K562 (cell line): ENCODE data around the gene EIF2AK2. TPM values are rescaled to one million over a fixed set of nuclear protein-coding genes. Genes with fewer than 3 reads are reported as not detected.

Experiments
- E2F3 ChIP-seq: fragments of 250-450 bp; sonication (Bioruptor Pico); IDR thresholded peaks from 2 replicates; pipeline ENCODE4 v1.4.0; 2020; ENCODE audit warnings: mild to moderate bottlenecking
- GATAD2B ChIP-seq: fragments of 450-650 bp; IDR thresholded peaks from 2 replicates; pipeline ENCODE4 v1.6.1; 2017; ENCODE audit warnings: mild to moderate bottlenecking, borderline replicate concordance
- GTF2B ChIP-seq: IDR thresholded peaks from 2 replicates; pipeline ENCODE4 v1.6.1; 2011; ENCODE audit not compliant: insufficient read length; ENCODE audit errors: extremely low read depth
- HOMEZ ChIP-seq: fragments of 250-450 bp; sonication (Bioruptor Pico); IDR thresholded peaks from 2 replicates; pipeline ENCODE4 v1.4.0; 2020; ENCODE audit warnings: mild to moderate bottlenecking, moderate library complexity
- IFI16 ChIP-seq: fragments of 250-450 bp; sonication (Bioruptor Pico); IDR thresholded peaks from 2 replicates; pipeline ENCODE4 v2.1.2; 2022; ENCODE audit warnings: mild to moderate bottlenecking, inconsistent platforms
- RBM25 ChIP-seq: fragments of 200-400 bp; formaldehyde crosslinking; IDR thresholded peaks from 2 replicates; pipeline ENCODE4 v1.6.1; 2018; ENCODE audit warnings: low read length, low read depth, moderate library complexity; ENCODE audit not compliant: severe bottlenecking
- RNF2 ChIP-seq: sonication (generic); IDR thresholded peaks from 2 replicates; pipeline ENCODE4 v1.6.1; 2016
- RNF219 ChIP-seq: fragments of 250-450 bp; sonication (Bioruptor Pico); IDR thresholded peaks from 2 replicates; pipeline ENCODE4 v1.5.0; 2022; ENCODE audit warnings: mild to moderate bottlenecking
- TEAD1 ChIP-seq, 2 experiments: fragments of 450-650 bp in 1 of 2; sonication (generic) in 1 of 2; formaldehyde crosslinking; IDR thresholded peaks; 2 replicates each; pipeline versions ENCODE4 v1.4.0 to v1.8.0; 2020 to 2022; ENCODE audit warnings: mild to moderate bottlenecking in 2 of 2, missing genetic modification reagents in 1 of 2
- ZNF398 ChIP-seq: fragments of 250-450 bp; sonication (Bioruptor Pico); IDR thresholded peaks from 2 replicates; pipeline ENCODE4 v1.8.0; 2021; ENCODE audit warnings: moderate library complexity, mild to moderate bottlenecking, inconsistent platforms
- ZNF655 ChIP-seq: fragments of 250-450 bp; sonication (Bioruptor Pico); IDR thresholded peaks from 2 replicates; pipeline ENCODE4 v1.5.0; 2021
- polyA plus RNA-seq, 8 experiments: library from polyadenylated mRNA; depleted of rRNA in 4 of 8; stranded (reverse) in 5 of 8; unstranded in 3 of 8; fragments of >200 nt; fragmentation: Nextera tagmentation in 2 of 8; fragmentation: Illumina TruSeq in 1 of 8; extraction: Ambion mirVana in 2 of 8; extraction: Trizol in 1 of 8; gene quantifications; 2 replicates each; pipeline versions ENCODE4 v1.2.1 to v1.2.3, GENCODE V29; 2011 to 2014; ENCODE audit warnings: inconsistent platforms in 1 of 8, missing spikeins in 1 of 8
- total RNA-seq, 7 experiments: library from RNA; depleted of rRNA in 6 of 7; stranded (reverse); fragments of >200 nt in 6 of 7; fragmentation: Illumina TruSeq in 2 of 7; extraction: Trizol in 2 of 7; gene quantifications; 2 replicates each; pipeline versions ENCODE4 v1.2.1 to v1.2.3, GENCODE V29; 2011 to 2021; ENCODE audit warnings: low replicate concordance in 1 of 7
- TF ChIP-seq, protein P1 (sequence below), 2 experiments: fragments of 450-650 bp in 1 of 2; sonication (generic) in 1 of 2; formaldehyde crosslinking; conservative IDR thresholded peaks; 2 replicates each; pipeline versions ENCODE4 v1.4.0 to v1.8.1; 2020 to 2022; ENCODE audit warnings: mild to moderate bottlenecking in 1 of 2, missing genetic modification reagents in 1 of 2
- TF ChIP-seq, protein P2 (sequence below): sonication (generic); formaldehyde crosslinking; IDR thresholded peaks from 2 replicates; pipeline ENCODE4 v1.8.0; 2022; ENCODE audit warnings: mild to moderate bottlenecking, missing genetic modification reagents
- TF ChIP-seq, protein P3 (sequence below): sonication (generic); formaldehyde crosslinking; IDR thresholded peaks from 2 replicates; pipeline ENCODE4 v1.8.0; 2022; ENCODE audit warnings: missing genetic modification reagents, mild to moderate bottlenecking, borderline replicate concordance

EIF2AK2 gene
- total and polyA plus RNA-seq, 9 of the 15 experiments (the other 6 are each of a cell fraction or from before 2014, with no cell fraction given): 3.8 to 19.5 (median 13.3) TPM

DNA sequence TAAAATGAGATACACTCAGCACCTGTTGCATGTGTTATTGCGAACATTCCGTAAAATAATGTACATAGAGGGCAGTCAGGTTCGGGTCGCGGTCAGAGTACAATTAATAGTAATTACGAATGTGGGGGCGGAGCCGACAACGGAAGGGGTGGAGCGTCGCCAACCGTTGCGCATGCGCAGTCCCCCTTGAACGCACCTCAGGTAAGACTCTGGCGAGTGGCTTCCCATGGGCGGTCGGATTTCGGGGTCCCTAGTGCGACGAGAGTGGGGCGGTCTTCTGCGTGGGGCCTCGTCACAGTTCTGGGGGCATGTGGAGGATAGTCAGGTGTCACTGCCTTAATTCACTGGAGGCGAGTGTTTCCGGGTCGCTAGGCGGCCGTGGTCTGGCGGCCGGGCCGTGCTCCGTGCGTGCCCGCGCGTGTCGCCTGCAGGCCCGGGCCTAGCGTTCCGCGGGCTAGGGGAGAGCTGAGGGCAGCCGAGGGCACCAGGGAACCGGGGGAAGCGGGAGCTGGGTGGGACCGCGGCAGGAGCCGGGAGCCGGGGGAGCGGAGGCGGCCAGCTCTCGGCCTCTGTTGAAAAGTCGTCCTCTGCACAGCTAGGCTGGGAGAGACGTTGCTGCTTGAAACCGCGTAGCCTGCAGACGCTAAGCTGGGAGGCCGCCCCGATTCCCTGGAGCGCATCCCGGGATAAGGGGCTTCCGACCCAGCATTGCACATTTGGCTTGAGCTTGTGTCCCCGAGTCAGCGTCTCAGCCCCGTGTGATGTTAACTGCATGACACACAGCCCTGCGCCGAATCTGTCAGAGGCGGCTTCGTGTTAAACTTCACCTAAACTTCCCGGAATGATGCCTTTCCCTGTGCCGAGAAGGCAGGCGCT lies 39.8 kb upstream of the EIF2AK2 start, which contains the start of gene CEBPZOS (continued):
- TF ChIP-seq ZNF655 (CRISPR knock-in tag) (no peak), RNF2 (peak; percentile 51; the same call in 1 of the 2 replicates), ZNF398 (no peak), TEAD1 (CRISPR knock-in tag; IDR thresholded peaks at IDR 0.05) (peak in 1 of 2 experiments; percentile 77; a peak in 1 of 4 replicates), GATAD2B (no peak), RBM25 (no peak), HOMEZ (CRISPR knock-in tag) (no peak), GTF2B (no peak), RNF219 (CRISPR knock-in tag) (no peak), IFI16 (no peak), E2F3 (CRISPR knock-in tag) (peak; percentile 81; the same call in 1 of the 2 replicates)
- TF ChIP-seq, protein P1, sequence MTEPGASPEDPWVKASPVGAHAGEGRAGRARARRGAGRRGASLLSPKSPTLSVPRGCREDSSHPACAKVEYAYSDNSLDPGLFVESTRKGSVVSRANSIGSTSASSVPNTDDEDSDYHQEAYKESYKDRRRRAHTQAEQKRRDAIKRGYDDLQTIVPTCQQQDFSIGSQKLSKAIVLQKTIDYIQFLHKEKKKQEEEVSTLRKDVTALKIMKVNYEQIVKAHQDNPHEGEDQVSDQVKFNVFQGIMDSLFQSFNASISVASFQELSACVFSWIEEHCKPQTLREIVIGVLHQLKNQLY (CRISPR knock-in tag; conservative IDR thresholded peaks at IDR 0.05): 0 out of 4 replicates have a peak, but pooled peaks of 1 of the 2 experiments have one; percentile 45
- TF ChIP-seq, protein P2, sequence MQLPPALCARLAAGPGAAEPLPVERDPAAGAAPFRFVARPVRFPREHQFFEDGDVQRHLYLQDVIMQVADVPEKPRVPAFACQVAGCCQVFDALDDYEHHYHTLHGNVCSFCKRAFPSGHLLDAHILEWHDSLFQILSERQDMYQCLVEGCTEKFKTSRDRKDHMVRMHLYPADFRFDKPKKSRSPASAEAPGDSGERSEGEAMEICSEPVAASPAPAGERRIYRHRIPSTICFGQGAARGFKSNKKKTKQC (CRISPR knock-in tag): peak; percentile 95
- TF ChIP-seq, protein P3, sequence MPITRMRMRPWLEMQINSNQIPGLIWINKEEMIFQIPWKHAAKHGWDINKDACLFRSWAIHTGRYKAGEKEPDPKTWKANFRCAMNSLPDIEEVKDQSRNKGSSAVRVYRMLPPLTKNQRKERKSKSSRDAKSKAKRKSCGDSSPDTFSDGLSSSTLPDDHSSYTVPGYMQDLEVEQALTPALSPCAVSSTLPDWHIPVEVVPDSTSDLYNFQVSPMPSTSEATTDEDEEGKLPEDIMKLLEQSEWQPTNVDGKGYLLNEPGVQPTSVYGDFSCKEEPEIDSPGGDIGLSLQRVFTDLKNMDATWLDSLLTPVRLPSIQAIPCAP (CRISPR knock-in tag): no peak
